CD4-positive, alpha-beta T cell treated with Interleukin-12 subunit alpha and Interleukin-12 subunit beta, for 1 hour (primary cell): ENCODE results near the gene RPRD1B.

ENCODE experiments used
- DNase-seq: peaks from one replicate; pipeline ENCODE4 v3.0.0-alpha.2; 2020

Gene RPRD1B, protein sequence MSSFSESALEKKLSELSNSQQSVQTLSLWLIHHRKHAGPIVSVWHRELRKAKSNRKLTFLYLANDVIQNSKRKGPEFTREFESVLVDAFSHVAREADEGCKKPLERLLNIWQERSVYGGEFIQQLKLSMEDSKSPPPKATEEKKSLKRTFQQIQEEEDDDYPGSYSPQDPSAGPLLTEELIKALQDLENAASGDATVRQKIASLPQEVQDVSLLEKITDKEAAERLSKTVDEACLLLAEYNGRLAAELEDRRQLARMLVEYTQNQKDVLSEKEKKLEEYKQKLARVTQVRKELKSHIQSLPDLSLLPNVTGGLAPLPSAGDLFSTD

DNA sequence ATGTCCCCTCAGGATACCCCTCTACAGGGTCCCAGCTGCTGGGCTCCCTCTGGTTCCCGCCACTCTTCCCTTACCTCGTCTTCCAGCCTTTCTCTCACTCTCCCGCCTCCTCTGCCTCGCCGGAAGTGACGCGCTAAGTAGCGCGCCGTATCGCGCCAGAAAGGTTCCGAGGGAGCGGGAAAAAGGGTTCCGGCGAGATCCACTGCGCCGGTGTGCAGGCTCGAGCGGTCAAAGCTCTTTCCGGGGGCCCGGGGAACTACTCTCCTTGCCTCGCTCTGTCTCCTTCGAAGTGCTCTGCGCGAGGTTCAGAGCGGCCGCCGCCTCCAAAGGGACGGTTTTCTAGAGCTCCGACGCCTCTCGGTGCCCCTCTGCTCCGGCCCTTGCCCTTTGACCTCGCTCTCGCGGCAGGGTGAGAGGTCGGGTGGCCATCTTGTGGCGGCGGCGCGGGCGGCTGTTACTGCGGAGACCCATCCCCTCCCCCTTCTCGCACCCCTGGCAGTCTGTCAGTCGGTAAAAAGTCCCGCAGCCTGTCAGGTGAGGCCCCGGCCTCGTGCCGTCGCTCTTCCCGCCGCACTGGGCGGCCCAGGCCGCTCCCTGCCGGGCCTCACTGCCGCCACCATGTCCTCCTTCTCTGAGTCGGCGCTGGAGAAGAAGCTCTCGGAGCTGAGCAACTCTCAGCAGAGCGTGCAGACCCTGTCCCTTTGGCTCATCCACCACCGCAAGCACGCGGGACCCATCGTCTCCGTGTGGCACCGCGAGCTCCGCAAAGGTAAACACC is at the start of gene RPRD1B, which contains the start of gene TTI1:
Gene RPRD1B (plus strand): TSS at position 417 of the 778 bp plus-strand sequence. CDS start 202 bp downstream, at position 619.
Gene TTI1 (minus strand): TSS at position 127 of the 778 bp plus-strand sequence. CDS start 19,640 bp downstream, outside the sequence.
- peak; percentile 90 for DNase-seq

- no peak for DNase-seq
Measured at GRCh38 chr20:37984018-37984785, 49.3 kb upstream of the RPRD1B start.

DNA sequence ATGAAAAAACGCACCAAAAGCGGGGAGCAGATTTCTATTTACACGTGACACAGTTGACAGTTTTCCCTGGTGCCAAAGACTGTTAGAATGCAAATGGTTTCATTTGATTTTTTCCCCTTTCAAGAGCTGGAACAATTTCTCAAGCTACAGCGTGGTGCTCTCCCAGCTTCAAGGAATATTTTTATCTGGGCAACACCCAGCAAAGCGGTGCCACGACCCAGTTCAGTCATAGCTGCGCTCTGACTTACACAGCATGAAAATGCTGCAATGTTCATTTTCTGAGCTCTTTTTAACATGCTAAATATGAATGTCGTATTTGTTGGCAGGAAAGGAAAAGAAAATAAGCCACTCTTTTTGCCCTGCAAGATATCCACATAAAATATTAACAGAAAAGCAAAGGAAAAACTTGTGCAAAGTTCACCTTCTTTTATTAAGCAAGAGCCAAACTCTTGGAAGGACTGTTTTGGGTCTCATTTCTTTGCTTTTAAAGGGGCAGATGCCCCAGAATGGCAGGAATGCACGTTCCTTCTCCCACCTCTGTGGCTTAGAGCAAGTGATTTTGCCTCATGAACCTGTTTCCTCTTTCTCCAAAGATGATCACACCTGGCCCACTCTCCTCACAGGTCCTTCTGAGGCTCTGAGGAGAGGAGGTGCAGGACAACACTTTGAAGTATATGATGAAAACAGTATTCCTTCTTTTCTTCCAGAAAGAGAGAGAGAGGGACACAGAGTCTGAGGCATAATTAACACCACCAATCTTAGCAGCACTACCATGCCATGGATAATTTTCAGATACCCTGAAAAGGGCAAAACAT is 47.3 kb upstream of the RPRD1B start:
- DNase-seq = no peak

GRCh38 chr20:37986873-37987601 is 46.5 kb upstream of the RPRD1B start:
- no peak for DNase-seq

GRCh38 chr20:37987602-37988290 is 45.8 kb upstream of the RPRD1B start:
- DNase-seq = no peak

DNA sequence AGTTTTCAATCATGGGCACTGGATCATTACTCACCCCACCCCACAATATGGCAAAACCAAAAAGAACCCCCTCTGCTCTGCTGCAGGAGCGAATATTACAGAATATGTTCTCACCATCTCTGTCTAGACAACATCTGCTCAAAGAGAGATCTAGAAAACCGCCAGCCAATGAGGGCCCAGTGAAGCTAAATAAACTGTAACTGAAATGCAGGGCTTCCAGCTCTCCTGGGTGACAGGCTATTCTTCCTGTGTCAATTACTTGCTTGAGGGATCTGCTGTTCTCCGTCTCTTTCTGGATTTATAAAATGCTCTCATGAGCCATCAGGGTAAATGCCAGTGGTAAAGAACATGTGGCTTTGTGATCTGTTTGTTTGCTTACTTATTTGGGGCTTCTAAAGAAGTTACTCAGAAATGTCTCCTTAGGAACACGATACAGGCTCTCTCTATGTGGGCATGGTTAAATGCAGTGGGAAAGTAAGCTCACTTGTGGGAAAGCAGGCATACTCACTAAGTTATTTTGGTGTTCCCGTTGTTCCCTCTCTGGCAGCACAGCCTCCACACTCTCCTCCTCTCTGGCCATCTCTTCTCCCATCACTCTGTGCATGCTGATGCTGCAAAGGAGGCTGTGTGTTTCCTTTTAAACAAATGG is 45.1 kb upstream of the RPRD1B start:
- DNase-seq = no peak

DNA sequence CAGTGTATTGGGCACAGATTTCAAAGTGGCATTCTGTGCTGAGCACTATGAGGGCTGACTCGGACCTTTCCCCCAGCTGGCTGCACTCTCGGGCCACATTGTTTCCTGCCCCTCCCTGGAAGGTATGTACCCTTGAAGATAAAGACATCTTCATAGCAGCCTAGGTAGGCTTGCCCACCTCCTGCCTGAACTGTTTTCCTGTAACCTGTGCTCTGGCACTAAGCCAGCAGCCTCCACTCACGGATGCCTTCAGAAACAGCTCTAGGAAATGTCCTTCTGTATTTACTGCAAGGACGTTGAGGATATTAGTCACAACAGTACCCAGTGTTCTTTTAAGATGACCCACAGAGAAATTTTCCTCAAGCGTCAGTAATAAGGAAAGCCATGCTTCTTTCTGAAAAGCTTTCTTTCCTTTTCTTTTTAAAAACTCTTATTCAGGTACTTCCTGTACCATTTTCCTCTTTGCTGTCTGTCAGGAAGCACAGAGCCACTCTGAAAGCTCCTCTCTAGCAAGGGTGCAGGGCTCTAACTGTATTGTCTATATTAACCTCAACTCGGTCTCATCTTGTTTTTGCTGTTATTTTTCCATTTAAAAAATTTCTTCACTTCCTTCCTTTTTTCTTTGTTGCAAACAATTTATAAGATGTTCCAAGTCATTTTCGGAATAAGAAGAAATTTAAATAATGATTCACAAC is 43.8 kb upstream of the RPRD1B start:
- no peak for DNase-seq

- peak; percentile 45 for DNase-seq
Measured at GRCh38 chr20:37990571-37991151, 42.9 kb upstream of the RPRD1B start.

DNA sequence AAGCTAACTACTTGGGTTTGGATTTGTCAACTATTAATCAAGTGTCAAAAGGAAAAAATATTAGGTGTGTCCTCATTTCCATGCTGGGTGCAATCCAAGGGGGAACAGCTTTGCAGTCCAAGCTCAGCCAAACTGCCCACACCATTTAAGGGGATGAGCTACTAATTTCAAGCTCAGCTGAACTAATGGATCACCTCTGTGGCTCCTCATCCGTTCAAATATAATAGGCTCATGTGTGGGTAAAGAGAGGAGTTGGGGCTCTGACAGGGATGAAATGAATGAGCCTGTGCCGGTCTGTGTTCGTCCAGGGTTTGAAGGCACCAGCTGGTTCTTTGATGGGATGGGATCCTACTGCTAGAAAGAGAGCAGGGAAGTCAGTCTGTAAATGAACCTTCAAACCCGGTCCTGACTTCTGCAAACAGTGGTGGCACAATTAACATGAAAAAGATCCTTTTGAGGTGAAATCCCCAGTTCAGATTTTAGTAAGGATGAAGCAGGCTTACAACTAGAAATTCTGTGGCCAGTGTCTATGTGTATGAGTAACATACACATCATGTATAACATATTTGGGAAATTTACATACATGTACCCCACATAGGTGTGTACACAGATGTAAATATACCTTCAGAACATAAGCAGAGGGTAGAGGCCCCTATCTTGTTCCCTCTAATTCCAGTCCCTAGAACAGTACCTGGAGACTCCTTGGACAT is 42.2 kb upstream of the RPRD1B start:
- no peak for DNase-seq

DNA sequence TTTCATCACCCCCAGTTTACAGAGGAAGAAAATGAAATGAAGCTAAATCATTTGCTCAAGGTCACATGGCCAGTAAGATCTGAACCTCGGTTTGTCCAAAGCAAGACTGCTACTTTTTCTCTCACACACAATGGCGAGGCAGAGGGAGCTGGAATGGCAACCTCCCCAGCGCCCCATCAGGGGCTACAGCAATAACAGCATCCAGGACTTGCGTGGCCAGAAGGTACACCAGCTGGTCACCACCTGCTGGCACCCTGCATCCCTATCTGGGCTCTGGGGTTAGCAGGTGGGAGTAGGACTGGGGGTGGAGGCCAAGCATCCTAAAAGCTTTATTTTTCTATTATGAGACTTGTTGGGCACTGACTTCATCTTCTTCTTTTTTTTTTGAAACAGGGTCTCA is 41.6 kb upstream of the RPRD1B start:
- no peak for DNase-seq

GRCh38 chr20:37992802-37993409 is 40.6 kb upstream of the RPRD1B start:
- peak; percentile 9 for DNase-seq

GRCh38 chr20:37994512-37994911 is 39.0 kb upstream of the RPRD1B start:
- DNase-seq = no peak

GRCh38 chr20:37995856-37996605 is 37.5 kb upstream of the RPRD1B start:
- no peak for DNase-seq

- no peak for DNase-seq
Measured at GRCh38 chr20:37997516-37997915, 36.0 kb upstream of the RPRD1B start.

- DNase-seq = no peak
Measured at GRCh38 chr20:37999526-38000263, 33.9 kb upstream of the RPRD1B start.

DNA sequence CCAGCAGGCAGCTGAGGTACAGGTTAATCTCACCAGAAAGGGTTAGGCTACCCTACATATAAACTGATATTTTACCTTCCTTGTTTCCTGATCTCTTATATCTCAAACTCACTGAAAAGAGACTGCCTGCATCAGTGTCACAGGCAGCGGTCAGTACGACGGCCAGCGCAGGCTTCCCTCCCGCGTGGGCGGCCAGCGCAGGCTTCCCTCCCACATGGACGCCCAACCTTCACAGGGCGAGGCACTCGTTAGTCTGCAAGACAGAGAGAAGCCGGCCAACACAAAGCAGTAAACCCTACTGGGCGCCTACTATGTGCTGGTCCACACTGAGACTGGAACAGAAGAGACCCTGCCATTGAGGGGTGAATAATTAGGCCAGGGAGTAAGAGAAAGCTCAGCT is 33.3 kb upstream of the RPRD1B start:
- no peak for DNase-seq
